HG02970 (cell line): Measurements from ENCODE around the gene PRTN3.
"Not testable (repeated sequence)": the region's sequence is repeated elsewhere in the genome, so short reads cannot be mapped to it uniquely, and the experiment has no call there.

Source experiments
- ATAC-seq: cut with Tn5 transposase; IDR thresholded peaks from one replicate; pipeline ENCODE4 v1.9.1; 2021; ENCODE audit warnings: mild to moderate bottlenecking, moderate library complexity, moderate number of reproducible peaks; ENCODE audit not compliant: unreplicated experiment, low FRiP score

The PRTN3 gene

DNA sequence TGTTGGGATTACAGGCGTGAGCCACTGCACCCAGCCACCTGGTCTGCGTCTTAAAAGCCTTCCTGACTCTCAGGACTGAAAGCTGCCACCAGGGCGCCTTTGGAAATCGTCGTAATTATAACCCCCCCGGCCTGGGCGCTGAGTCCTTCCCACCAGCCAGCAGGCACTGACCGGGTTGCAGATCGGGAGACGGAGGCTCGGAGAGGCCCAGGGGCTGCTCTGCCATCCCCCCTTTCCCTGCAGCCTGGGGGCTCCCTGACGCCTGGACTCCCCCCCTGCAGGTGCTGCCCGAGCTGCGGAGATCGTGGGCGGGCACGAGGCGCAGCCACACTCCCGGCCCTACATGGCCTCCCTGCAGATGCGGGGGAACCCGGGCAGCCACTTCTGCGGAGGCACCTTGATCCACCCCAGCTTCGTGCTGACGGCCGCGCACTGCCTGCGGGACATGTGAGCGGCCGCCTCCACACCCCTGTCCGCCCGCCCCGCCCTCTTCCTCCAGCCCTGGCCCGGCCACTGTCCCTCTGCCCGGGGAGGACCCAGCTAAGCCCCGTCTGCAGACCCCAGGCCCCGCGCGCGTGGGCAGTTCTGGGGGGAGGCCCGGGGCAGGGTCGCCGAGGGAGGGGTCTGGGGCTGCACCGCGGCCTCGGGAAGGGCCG, 2.5 kb downstream of the PRTN3 start:
- no peak for ATAC-seq

DNA sequence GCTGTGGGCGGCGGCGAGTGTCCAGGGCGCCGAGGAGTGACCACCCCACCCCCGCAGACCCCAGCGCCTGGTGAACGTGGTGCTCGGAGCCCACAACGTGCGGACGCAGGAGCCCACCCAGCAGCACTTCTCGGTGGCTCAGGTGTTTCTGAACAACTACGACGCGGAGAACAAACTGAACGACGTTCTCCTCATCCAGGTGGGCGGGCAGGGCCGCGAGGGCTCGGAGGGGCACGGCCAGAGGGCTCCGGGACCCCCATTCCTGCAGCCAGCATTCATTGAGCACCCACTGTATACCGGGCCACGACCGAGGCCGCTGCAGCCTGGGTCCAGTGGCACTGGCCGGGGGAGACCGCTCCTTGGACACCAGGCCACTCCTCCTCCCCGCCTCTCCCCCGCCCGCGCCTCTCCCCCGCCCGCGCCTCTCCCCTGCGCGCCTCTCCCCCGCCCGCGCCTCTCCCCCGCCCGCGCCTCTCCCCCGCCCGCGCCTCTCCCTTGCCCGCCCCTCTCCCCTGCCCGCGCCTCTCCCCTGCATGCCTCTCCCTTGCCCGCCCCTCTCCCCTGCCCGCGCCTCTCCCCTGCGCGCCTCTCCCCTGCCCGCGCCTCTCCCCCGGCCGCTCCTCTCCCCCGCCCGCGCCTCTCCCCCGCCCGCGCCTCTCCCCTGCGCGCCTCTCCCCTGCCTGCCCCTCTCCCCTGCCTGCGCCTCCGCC, 3.2 kb downstream of the PRTN3 start:
- no peak for ATAC-seq

DNA sequence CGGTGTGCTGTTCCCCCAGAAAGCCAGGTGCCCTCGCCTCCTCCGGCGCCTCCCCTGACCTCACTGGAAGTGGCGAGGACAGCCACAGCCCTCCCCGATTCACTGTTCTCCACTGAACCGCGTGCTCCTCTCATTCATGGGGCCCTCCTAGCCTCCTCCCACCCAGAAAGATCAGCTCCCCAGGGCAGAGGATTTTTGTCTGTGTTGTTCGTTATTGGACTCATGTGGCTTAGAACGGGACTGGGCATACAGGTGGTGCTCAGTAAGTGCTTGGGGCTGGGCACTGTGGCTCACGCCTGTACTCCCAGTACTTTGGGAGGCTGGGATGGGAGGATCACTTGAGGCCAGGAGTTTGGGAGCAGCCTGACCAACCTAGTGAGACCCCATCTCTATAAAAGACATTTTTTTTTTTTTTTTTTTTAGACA, 3.8 kb downstream of the PRTN3 start:
- no peak for ATAC-seq

DNA sequence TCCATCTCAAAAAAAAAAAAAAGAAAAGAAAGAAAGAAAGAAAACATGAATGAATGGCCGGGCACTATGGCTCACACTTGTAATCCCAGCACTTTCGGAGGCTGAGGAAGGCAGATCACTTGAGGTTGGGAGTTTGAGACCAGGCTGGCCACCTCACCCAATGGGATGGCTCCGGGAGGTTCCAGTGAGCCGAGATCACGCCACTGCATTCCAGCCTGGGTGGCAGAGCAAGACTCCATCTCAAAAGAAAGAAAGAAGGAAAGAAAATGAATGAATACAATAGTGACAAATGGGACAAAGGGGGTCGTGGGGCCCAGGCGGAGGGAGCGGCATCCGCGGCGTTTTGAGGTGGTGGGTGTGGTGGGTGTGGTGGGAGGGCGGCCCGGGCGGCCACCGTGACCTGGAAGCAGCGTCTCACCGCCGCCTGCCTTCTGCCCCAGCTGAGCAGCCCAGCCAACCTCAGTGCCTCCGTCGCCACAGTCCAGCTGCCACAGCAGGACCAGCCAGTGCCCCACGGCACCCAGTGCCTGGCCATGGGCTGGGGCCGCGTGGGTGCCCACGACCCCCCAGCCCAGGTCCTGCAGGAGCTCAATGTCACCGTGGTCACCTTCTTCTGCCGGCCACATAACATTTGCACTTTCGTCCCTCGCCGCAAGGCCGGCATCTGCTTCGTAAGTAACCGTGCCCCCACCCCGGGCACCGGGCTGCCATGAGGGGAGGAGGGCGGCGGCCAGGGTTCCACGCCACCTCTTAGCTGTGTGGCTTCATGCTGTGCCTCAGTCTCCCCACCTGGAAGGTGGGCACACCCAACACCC, 5.1 kb downstream of the PRTN3 start:
- ATAC-seq: no peak

DNA sequence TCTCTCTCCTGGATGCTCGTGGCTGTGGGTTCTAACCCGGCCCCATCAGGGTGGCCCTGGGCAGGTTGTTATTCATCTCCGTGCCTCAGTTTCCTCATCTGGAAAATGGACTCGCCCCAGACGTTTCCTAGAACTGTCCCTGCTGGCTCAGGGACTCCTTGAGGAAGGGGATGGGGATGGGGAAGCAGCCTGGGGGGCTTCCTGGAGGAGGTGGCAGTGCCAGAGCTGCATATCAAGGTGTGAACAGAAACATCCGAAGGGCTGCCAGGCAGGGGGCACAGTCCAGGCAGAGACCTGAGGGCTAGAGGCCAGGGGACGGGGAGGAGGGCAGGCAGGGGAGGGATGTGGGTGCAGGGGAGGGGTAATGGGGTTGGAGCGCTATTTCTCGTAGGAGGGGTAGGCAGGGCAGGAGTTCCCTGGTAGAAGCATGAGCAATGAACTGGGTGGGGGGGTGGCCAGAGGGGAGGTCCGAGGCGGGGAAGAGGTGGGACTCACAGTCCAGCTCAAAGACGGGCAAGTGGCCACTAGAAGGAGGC, 7.7 kb downstream of the PRTN3 start:
- ATAC-seq: no peak

DNA sequence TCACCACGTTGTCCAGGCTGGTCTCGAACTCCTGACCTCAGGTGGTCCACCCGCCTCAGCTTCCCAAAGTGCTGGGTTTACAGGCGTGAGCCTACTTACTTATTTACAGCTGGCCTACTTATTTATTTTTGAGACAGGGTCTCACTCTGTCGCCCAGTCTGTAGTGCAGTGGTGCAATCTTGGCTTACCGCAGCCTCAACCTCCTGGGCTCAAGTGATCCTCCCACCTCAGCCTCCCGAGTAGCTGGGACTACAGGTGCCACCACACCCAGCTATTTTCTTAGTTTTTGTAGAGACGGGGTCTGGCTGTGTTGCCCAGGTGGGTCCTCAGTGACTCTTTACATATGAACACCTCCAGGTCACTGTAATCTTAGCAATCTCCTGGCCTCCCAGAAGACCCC, 8.4 kb downstream of the PRTN3 start:
- not testable (repeated sequence) for ATAC-seq

DNA sequence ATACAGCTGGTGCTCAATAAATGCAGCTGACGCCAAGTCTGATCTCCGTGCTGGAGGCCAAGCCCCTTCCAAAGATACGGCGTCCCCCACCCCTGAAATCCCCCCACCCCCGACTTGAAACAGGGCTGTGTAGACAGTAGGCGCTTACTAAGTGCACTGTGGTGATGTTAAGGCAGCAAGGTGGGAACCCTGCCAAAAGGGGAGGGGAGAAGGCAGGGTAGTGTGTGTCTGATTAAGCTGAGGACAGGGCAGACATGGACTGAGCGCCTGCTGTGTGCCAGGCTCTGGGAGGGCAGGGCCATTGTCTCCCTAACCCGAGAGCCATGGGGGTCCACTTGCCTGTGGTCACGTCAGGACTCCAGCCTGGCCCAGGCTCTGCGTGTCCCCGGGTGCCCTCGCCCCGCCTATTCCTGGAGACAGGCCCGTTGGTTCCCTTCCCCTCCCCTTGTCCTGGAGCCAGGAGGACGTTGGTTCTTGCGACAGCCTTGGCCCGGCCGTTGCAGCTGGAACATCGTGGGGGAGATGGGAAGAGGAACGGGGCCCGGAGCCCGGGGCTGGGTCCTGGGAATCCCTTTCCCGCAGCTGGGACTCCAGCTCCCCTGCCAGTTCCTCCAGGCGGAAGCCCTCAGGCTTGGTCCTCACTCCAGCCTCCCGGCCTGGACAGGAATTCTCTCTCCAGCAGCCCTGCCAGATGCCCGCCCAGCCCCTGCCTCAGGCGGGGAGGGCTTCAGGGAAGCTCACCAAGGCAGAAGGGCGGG, 9.6 kb downstream of the PRTN3 start:
- no peak for ATAC-seq

DNA sequence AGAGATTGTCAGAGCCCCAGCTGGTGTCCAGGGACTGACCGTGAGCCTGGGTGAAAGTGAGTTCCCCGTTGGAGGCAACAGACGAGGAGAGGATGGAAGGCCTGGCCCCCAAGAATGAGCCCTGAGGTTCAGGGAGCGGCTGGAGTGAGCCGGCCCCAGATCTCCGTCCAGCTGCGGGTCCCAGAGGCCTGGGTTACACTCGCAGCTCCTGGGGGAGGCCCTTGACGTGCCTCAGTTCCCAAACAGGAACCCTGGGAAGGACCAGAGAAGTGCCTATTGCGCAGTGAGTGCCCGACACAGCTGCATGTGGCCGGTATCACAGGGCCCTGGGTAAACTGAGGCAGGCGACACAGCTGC, 10.2 kb downstream of the PRTN3 start:
- ATAC-seq: no peak

DNA sequence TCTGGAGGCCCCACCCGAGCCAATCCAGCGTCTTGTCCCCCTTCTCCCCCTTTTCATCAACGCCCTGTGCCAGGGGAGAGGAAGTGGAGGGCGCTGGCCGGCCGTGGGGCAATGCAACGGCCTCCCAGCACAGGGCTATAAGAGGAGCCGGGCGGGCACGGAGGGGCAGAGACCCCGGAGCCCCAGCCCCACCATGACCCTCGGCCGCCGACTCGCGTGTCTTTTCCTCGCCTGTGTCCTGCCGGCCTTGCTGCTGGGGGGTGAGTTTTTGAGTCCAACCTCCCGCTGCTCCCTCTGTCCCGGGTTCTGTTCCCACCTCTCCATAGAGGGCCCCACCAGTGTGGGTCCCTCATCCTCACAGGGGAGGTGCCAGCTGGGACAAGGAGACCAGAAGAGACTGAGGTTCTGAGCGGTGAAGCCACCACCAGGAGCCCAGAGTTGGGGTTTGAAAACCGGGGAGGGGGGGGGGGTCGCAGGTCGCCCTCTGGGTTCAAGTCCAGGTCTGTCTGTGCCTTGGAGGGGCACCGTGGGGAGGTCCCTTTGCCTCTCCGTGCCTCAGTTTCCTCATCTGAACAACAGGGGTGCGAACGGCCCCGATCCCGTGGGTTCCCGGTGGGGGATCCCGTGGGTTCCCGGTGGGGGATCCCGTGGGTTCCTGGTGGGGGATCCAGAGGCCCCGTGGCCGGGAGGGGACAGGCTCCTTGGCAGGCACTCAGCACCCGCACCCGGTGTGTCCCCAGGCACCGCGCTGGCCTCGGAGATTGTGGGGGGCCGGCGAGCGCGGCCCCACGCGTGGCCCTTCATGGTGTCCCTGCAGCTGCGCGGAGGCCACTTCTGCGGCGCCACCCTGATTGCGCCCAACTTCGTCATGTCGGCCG, 11.6 kb downstream of the PRTN3 start, which contains the start of gene ELANE:
Gene ELANE (plus strand): TSS at position 168 of the 878 bp plus-strand sequence. CDS start 26 bp downstream, at position 194.
- ATAC-seq: no peak

DNA sequence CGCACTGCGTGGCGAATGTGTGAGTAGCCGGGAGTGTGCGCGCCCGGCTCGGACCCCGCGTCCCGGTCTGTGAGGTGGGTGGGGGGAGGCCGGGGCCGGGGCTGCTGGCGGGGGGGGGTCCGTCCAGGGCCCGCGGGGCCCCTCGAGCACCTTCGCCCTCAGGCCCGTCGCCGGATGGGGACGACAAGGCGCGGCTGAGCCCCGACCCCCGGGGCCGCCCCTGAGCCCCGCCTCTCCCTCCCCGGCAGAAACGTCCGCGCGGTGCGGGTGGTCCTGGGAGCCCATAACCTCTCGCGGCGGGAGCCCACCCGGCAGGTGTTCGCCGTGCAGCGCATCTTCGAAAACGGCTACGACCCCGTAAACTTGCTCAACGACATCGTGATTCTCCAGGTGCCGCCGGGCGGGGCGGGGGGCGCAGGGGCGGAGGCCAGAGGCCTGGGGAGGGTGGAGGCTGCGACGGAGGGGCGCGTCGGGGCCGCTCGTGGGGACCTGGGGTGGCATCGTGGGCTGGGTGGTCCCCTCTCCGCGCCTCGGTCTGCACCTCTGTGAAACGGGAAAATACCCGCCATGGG, 12.3 kb downstream of the PRTN3 start:
- no peak for ATAC-seq

DNA sequence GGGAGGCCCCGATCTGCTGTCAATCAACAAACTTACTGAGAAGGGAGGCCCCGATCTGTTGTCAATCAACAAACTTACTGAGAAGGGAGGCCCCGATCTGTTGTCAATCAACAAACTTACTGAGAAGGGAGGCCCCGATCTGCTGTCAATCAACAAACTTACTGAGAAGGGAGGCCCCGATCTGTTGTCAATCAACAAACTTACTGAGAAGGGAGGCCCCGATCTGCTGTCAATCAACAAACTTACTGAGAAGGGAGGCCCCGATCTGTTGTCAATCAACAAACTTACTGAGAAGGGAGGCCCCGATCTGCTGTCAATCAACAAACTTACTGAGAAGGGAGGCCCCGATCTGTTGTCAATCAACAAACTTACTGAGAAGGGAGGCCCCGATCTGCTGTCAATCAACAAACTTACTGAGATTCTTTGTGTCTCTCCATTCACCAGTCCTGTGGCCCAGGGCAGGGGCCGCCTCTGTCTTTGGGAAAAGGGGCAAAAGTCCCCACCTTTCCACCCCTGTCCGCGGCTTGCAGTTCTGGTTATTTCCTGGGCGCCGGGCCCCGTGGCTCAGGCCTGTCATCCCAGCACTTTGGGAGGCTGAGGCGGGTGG, 12.9 kb downstream of the PRTN3 start:
- ATAC-seq: not testable (repeated sequence)

DNA sequence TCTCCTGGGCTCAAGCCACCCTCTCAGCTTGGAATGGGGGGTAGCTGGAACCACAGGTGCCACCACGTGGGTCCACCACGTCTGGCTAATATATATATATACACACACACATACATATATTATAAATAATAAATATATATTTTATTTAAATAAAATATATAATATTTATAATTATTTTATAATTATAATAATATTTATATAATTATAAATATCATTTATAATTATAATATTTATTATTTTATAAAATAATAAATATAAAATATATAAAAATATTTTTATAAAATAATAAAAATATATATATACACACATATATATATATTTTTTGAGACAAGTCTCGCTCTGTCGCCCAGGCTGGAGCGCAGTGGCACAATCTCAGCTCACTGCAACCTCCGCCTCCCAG, 13.8 kb downstream of the PRTN3 start:
- ATAC-seq: no peak

DNA sequence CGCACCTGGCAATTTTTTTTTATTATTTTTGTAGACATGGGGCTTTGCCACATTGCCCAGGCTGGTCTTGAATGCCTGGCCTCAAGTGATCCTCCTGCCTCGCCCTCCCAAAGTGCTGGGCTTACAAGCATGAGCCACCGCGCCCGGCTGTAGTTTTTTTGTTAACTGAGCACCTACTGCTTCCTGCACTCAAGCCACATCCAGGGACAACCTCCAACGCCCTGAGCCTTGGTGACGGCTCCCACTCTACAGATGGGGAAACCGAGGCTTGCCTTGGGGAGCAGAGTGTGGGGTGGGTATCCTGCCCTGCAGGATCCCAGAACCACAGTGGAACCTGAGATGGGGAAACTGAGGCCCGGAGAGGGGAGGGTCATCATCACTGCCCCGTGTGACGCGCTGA, 14.3 kb downstream of the PRTN3 start:
- ATAC-seq: no peak

DNA sequence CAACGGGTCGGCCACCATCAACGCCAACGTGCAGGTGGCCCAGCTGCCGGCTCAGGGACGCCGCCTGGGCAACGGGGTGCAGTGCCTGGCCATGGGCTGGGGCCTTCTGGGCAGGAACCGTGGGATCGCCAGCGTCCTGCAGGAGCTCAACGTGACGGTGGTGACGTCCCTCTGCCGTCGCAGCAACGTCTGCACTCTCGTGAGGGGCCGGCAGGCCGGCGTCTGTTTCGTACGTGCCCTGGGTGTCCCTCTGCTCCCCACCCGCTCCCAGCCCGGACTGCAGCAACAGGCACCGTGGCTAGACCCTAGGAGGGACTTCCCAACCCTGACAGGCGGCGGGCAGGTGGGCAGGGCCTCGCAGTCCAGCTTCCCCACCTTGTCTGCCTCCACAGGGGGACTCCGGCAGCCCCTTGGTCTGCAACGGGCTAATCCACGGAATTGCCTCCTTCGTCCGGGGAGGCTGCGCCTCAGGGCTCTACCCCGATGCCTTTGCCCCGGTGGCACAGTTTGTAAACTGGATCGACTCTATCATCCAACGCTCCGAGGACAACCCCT, 14.8 kb downstream of the PRTN3 start:
- ATAC-seq: no peak

DNA sequence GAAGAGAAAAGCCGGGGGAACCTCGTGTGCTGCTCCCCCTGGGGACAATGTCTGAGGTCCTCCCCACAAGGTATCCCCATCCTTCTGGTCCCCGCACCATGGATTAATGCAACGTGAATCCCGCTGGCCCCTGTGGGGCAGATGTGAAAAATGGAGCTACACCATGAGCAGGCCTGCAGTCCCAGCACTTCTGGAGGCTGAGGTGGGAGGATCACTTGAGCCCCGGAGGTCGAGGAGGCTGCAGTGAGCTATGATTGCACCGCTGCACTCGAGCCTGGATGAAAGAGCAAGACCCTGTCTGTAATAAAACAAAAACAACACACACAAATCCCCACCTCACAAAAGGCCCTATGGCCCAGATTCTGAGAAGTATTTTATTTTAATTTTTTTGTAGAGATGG, 17.5 kb downstream of the PRTN3 start:
- ATAC-seq: no peak

DNA sequence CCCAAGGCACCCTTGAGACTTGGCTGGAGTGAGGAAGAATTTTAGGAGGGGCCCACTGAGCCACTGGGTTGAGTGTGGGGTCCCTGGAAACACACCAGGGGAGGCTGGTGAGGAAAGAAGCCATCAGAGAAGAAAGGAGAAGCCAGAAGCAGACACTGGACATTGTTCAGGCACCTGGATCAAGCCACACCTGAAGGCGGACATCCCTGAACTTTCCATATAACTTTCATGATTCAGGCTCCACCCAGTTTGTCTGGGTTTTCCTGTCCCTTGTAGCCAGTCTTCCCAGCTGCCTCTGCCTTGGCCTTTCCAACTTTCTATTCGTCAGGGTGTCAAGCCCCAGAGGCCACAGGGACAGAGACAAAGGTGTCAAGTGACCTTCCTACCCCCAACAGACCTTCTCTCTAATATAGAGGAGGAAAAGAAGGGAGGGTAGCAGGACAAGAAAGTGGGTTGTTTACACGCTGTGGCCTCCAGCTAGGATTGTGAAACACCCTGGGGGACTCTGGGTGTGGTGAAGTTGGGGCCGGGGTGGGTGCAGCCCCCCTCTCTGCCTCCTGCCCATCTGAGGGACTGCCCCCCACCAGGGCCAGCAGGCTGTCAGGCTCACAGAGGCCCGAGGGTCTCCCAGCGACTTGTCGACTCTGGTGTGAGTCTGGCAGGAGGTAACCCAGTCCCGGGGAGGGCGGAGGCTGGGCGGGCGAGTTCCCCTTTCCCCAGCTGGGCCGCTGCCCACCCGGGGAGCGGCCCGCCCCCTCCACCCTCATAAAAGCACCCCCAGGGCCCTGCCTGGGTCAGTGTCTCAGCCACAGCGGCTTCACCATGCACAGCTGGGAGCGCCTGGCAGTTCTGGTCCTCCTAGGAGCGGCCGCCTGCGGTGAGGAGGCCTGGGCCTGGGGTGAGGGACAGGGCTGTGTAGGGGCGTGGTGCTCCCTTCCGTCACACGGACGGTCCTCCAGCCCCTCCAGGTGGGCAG, 18.4 kb downstream of the PRTN3 start, which contains the start of gene CFD:
Gene CFD (plus strand): TSS at position 797 of the 976 bp plus-strand sequence. CDS start 26 bp downstream, at position 823.
- no peak for ATAC-seq

DNA sequence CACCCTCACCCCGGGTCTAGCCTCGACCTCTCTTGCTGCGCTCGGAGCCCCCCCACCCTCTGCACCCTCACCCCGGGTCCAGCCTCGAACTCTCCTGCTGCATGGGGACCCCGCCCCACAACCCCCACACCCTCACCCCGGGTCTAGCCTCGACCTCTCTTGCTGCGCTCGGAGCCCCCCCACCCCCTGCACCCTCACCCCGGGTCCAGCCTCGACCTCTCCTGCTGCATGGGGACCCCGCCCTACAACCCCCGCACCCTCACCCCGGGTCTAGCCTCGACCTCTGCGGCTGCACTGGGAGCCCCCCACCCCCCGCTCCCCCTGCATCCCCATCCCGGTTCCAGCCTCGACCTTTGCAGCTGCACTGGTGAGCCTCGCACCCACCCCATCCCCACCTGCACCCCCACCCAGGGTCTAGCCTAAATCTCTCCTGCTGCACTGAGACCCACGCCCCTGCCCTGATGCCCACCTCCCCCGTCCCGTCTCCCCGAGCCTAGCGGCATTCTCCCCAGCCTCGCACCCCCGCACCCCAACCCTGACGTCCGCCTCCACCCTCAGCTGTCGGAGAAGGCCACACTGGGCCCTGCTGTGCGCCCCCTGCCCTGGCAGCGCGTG, 20.4 kb downstream of the PRTN3 start:
- ATAC-seq: no peak
